ENCODE measurements around the gene TGFA.

TGFA gene

GRCh38 chr2:70519453-70519852, 34.2 kb downstream of the TGFA start:
- H3K9me2 ChIP-seq (replicated peaks; ENCODE audit: control insufficient read depth, low read length) = no peaks in the 10 kb centered on the region
- no peak overlapping the region for H3K4me2 ChIP-seq (ENCODE audit: low read length)
- no peaks in the 10 kb centered on the region for H3K9me3 ChIP-seq (ENCODE audit: control insufficient read depth, insufficient read depth, low read length)
- no peak overlapping the region for H3K4me3 ChIP-seq (ENCODE audit: low read length)
- TF ChIP-seq EZH2phosphoT487 (IDR thresholded peaks at IDR 0.05; ENCODE audit: borderline replicate concordance, low read length) = no peak
- TF ChIP-seq, protein P1, sequence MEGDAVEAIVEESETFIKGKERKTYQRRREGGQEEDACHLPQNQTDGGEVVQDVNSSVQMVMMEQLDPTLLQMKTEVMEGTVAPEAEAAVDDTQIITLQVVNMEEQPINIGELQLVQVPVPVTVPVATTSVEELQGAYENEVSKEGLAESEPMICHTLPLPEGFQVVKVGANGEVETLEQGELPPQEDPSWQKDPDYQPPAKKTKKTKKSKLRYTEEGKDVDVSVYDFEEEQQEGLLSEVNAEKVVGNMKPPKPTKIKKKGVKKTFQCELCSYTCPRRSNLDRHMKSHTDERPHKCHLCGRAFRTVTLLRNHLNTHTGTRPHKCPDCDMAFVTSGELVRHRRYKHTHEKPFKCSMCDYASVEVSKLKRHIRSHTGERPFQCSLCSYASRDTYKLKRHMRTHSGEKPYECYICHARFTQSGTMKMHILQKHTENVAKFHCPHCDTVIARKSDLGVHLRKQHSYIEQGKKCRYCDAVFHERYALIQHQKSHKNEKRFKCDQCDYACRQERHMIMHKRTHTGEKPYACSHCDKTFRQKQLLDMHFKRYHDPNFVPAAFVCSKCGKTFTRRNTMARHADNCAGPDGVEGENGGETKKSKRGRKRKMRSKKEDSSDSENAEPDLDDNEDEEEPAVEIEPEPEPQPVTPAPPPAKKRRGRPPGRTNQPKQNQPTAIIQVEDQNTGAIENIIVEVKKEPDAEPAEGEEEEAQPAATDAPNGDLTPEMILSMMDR (IDR thresholded peaks at IDR 0.05; ENCODE audit: low read depth, low read length, poor library complexity, severe bottlenecking) = no peak
- H4K20me1 ChIP-seq (ENCODE audit: control insufficient read depth, insufficient read depth, low read depth, low read length) = no peaks in the 10 kb centered on the region
- no peaks in the 10 kb centered on the region for H3K36me3 ChIP-seq (ENCODE audit: control insufficient read depth, low read length)
- H3K27me3 ChIP-seq (ENCODE audit: control insufficient read depth, low read length) = peaks cover 5% of the 10 kb centered on the region; the same call in 1 of the 2 replicates
- H3K4me1 ChIP-seq (ENCODE audit: control insufficient read depth, low read length) = peaks cover 11% of the 10 kb centered on the region
- H3F3A ChIP-seq (ENCODE audit: control insufficient read depth, insufficient read depth) = no peaks in the 10 kb centered on the region
- H3K27ac ChIP-seq (ENCODE audit: low read depth, low read length) = no peak overlapping the region
- no peaks in the 10 kb centered on the region for H3K79me2 ChIP-seq (ENCODE audit: control insufficient read depth, low read length)

DNA sequence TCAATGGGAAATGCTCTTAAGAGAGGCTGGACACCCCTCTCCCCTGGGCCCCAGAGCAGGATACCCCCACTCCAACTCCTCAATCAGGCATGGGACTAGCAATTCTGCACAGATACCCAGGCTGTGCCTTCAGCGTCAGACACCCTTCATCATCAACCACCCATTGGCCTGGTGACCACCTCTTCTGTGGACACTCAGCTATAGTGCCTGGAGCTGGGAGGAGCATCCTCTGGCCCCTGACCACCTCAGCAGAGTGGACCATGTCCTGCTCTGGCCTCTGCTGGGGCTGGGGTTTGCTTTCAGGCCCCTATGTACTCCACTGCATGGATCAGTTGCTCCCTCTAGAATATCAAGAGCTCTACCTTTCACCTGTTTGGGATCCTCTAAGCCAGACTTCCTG, 35.1 kb downstream of the TGFA start:
- H3F3A ChIP-seq (ENCODE audit: control insufficient read depth, insufficient read depth) = no peaks in the 10 kb centered on the region
- no peaks in the 10 kb centered on the region for H3K36me3 ChIP-seq (ENCODE audit: control insufficient read depth, low read length)
- no peaks in the 10 kb centered on the region for H4K20me1 ChIP-seq (ENCODE audit: control insufficient read depth, insufficient read depth, low read depth, low read length)
- H3K27me3 ChIP-seq (ENCODE audit: control insufficient read depth, low read length) = peaks cover 2% of the 10 kb centered on the region; the same call in 1 of the 2 replicates
- H3K4me2 ChIP-seq (ENCODE audit: low read length) = no peak overlapping the region
- H3K4me3 ChIP-seq (ENCODE audit: low read length) = no peak overlapping the region
- no peaks in the 10 kb centered on the region for H3K9me3 ChIP-seq (ENCODE audit: control insufficient read depth, insufficient read depth, low read length)
- TF ChIP-seq, protein P1 (IDR thresholded peaks at IDR 0.05; ENCODE audit: low read depth, low read length, poor library complexity, severe bottlenecking) = no peak
- TF ChIP-seq EZH2phosphoT487 (IDR thresholded peaks at IDR 0.05; ENCODE audit: borderline replicate concordance, low read length) = no peak
- H3K9me2 ChIP-seq (replicated peaks; ENCODE audit: control insufficient read depth, low read length) = no peaks in the 10 kb centered on the region
- no peaks in the 10 kb centered on the region for H3K79me2 ChIP-seq (ENCODE audit: control insufficient read depth, low read length)
- peaks cover 11% of the 10 kb centered on the region for H3K4me1 ChIP-seq (ENCODE audit: control insufficient read depth, low read length)
- H3K27ac ChIP-seq (ENCODE audit: low read depth, low read length) = no peak overlapping the region

- Histone ChIP-seq H3K9me2 (replicated peaks; ENCODE audit: control insufficient read depth, low read length) (no peaks in the 10 kb centered on the region), H3K4me2 (ENCODE audit: low read length) (no peak overlapping the region), H3K36me3 (ENCODE audit: control insufficient read depth, low read length) (no peaks in the 10 kb centered on the region), H3K9me3 (ENCODE audit: control insufficient read depth, insufficient read depth, low read length) (no peaks in the 10 kb centered on the region), H4K20me1 (ENCODE audit: control insufficient read depth, insufficient read depth, low read depth, low read length) (no peaks in the 10 kb centered on the region), H3K27me3 (ENCODE audit: control insufficient read depth, low read length) (peaks cover 4% of the 10 kb centered on the region; the same call in 1 of the 2 replicates), H3F3A (ENCODE audit: control insufficient read depth, insufficient read depth) (no peaks in the 10 kb centered on the region), H3K27ac (ENCODE audit: low read depth, low read length) (no peak overlapping the region), H3K4me3 (ENCODE audit: low read length) (no peak overlapping the region), H3K79me2 (ENCODE audit: control insufficient read depth, low read length) (no peaks in the 10 kb centered on the region), H3K4me1 (ENCODE audit: control insufficient read depth, low read length) (peaks cover 11% of the 10 kb centered on the region)
- no peak for TF ChIP-seq EZH2phosphoT487 (IDR thresholded peaks at IDR 0.05; ENCODE audit: borderline replicate concordance, low read length)
- TF ChIP-seq, protein P1 (IDR thresholded peaks at IDR 0.05; ENCODE audit: low read depth, low read length, poor library complexity, severe bottlenecking) = no peak
These were observed 35.8 kb downstream of the TGFA start for GRCh38 chr2:70517804-70518203.
